IMR-90 (cell line): ENCODE measurements around the gene MSLN. TPM values are rescaled to one million over a fixed set of nuclear protein-coding genes. Genes with fewer than 3 reads are reported as not detected.

ENCODE experiments used
- ATAC-seq: fragments of 200-7000 bp; cut with Tn5 transposase; 2 replicates; pipeline ENCODE4 v1.9.1; 2020; ENCODE audit warnings: low read depth, mild to moderate bottlenecking, moderate library complexity
- BruUV-seq: library from RNA; stranded (reverse); fragments of 400-500 nt; replicated peaks from 2 replicates; lab custom pipeline; 2021; lab: Mats Ljungman, UMichigan
- CTCF ChIA-PET: fragments of 300-600 bp; formaldehyde crosslinking; extraction: SDS; loops from one replicate; lab custom pipeline; 2021; ENCODE audit warnings: antibody characterized with exemption; lab: Yijun Ruan, JAX
- POLR2A ChIA-PET: fragments of 300-600 bp; sonication (Branson Sonifier 250); formaldehyde crosslinking; loops from one replicate; lab custom pipeline; 2022; ENCODE audit warnings: antibody characterized with exemption; ENCODE audit not compliant: unreplicated experiment; lab: Charles Lee
- DNase-seq: peaks from one replicate; pipeline ENCODE4 v3.0.0; 2013
- H2AFZ ChIP-seq: replicated peaks from 2 replicates; pipeline ENCODE3; 2013; ENCODE audit warnings: low read length, mild to moderate bottlenecking; ENCODE audit not compliant: poor library complexity
- H2AK5ac ChIP-seq: 2 replicates; pipeline ENCODE4 v1.6.1; 2013; ENCODE audit warnings: low read depth, low read length, inconsistent platforms
- H2AK9ac ChIP-seq: replicated peaks from 2 replicates; pipeline ENCODE3; 2013; ENCODE audit warnings: mild to moderate bottlenecking, low read depth, low read length, moderate library complexity; ENCODE audit not compliant: poor library complexity
- H2BK120ac ChIP-seq: 2 replicates; pipeline ENCODE4 v1.6.1; 2013; ENCODE audit warnings: low read depth, low read length, inconsistent platforms
- H2BK15ac ChIP-seq: 3 replicates; pipeline ENCODE4 v1.6.1; 2013; ENCODE audit warnings: low read depth, low read length, inconsistent platforms
- H2BK20ac ChIP-seq: 2 replicates; pipeline ENCODE4 v1.6.1; 2013; ENCODE audit warnings: low read depth, mild to moderate bottlenecking, inconsistent platforms, low read length, moderate library complexity
- H2BK5ac ChIP-seq: 2 replicates; pipeline ENCODE4 v1.6.1; 2013; ENCODE audit warnings: mild to moderate bottlenecking, low read depth, low read length, inconsistent platforms; ENCODE audit not compliant: poor library complexity, severe bottlenecking
- H3K14ac ChIP-seq: replicated peaks from 2 replicates; pipeline ENCODE4 v1.6.1; 2013; ENCODE audit warnings: low read depth, low read length, inconsistent platforms
- H3K18ac ChIP-seq: 2 replicates; pipeline ENCODE4 v1.6.1; 2013; ENCODE audit warnings: low read depth, low read length, control low read depth
- H3K23ac ChIP-seq: 2 replicates; pipeline ENCODE4 v1.6.1; 2013; ENCODE audit warnings: low read depth, low read length, inconsistent platforms
- H3K27ac ChIP-seq: 2 replicates; pipeline ENCODE4 v1.5.1; 2013; ENCODE audit warnings: mild to moderate bottlenecking, control low read depth, low read length; ENCODE audit not compliant: insufficient read depth
- H3K27me3 ChIP-seq: 2 replicates; pipeline ENCODE4 v1.6.1; 2013; ENCODE audit warnings: low read length; ENCODE audit not compliant: control insufficient read depth, insufficient read depth
- H3K36me3 ChIP-seq: 2 replicates; pipeline ENCODE4 v1.6.1; 2013; ENCODE audit warnings: low read length, mixed read lengths; ENCODE audit not compliant: control insufficient read depth, insufficient read depth
- H3K4ac ChIP-seq: 2 replicates; pipeline ENCODE4 v1.6.1; 2013; ENCODE audit warnings: low read depth, low read length, inconsistent platforms
- H3K4me1 ChIP-seq: 2 replicates; pipeline ENCODE4 v1.6.1; 2013; ENCODE audit warnings: low read length, mixed read lengths; ENCODE audit not compliant: control insufficient read depth, insufficient read depth
- H3K4me2 ChIP-seq: 2 replicates; pipeline ENCODE4 v1.6.1; 2013; ENCODE audit warnings: low read depth, mild to moderate bottlenecking, control low read depth, low read length, moderate library complexity
- H3K4me3 ChIP-seq: 2 replicates; pipeline ENCODE4 v1.5.1; 2013; ENCODE audit warnings: low read depth, mild to moderate bottlenecking, control low read depth, low read length, moderate library complexity; ENCODE audit not compliant: insufficient read depth
- H3K56ac ChIP-seq: 2 replicates; pipeline ENCODE4 v1.6.1; 2013; ENCODE audit warnings: low read length, inconsistent platforms; ENCODE audit not compliant: insufficient read depth; ENCODE audit errors: extremely low read depth
- H3K79me1 ChIP-seq, 2 experiments: 2 replicates each; pipeline ENCODE4 v1.6.1; 2013; ENCODE audit warnings: low read length in 2 of 2, inconsistent platforms in 1 of 2, low read depth in 1 of 2
- H3K9ac ChIP-seq: 2 replicates; pipeline ENCODE4 v1.6.1; 2013; ENCODE audit warnings: low read depth, low read length, control low read depth
- H3K9me1 ChIP-seq: 2 replicates; pipeline ENCODE4 v1.6.1; 2013; ENCODE audit warnings: low read length, inconsistent platforms; ENCODE audit not compliant: insufficient read depth
- H3K9me3 ChIP-seq: 2 replicates; pipeline ENCODE4 v1.6.1; 2013; ENCODE audit warnings: low read length; ENCODE audit not compliant: control insufficient read depth, insufficient read depth
- H4K20me1 ChIP-seq: 2 replicates; pipeline ENCODE4 v1.6.1; 2013; ENCODE audit warnings: low read length, inconsistent platforms; ENCODE audit not compliant: insufficient read depth
- H4K5ac ChIP-seq: 2 replicates; pipeline ENCODE4 v1.6.1; 2013; ENCODE audit warnings: mild to moderate bottlenecking, low read depth, low read length, control low read depth
- H4K8ac ChIP-seq, 2 experiments: 2 replicates each; pipeline ENCODE4 v1.6.1; 2013; ENCODE audit warnings: low read depth in 2 of 2, low read length in 2 of 2, control low read depth in 1 of 2, inconsistent platforms in 1 of 2
- H4K91ac ChIP-seq: 2 replicates; pipeline ENCODE4 v1.6.1; 2013; ENCODE audit warnings: low read depth, low read length, inconsistent platforms; ENCODE audit not compliant: insufficient read depth
- BHLHE40 ChIP-seq: fragments of 150-350 bp; IDR thresholded peaks from 2 replicates; pipeline ENCODE4 v1.6.1; 2016; ENCODE audit warnings: mild to moderate bottlenecking, low read depth, low read length
- CEBPB ChIP-seq: IDR thresholded peaks from 2 replicates; pipeline ENCODE4 v1.6.1; 2012; ENCODE audit warnings: low read depth, low read length, improper control_type of control experiment
- CHD1 ChIP-seq: IDR thresholded peaks from 2 replicates; pipeline ENCODE4 v1.6.1; 2012; ENCODE audit warnings: low read depth, low read length, improper control_type of control experiment
- CTCF ChIP-seq: conservative IDR thresholded peaks from 2 replicates; pipeline ENCODE4 v1.5.1; 2012; ENCODE audit warnings: mild to moderate bottlenecking, low read depth, low read length, improper control_type of control experiment
- ELK1 ChIP-seq: fragments of 150-350 bp; IDR thresholded peaks from 2 replicates; pipeline ENCODE4 v1.6.1; 2016; ENCODE audit warnings: low read depth, mild to moderate bottlenecking, low read length, moderate library complexity, borderline replicate concordance
- FOS ChIP-seq: fragments of 150-350 bp; IDR thresholded peaks from 2 replicates; pipeline ENCODE4 v1.6.1; 2016; ENCODE audit warnings: low read depth, low read length
- MAFK ChIP-seq: IDR thresholded peaks from 2 replicates; pipeline ENCODE4 v1.6.1; 2012; ENCODE audit warnings: low read depth, low read length, improper control_type of control experiment
- MAZ ChIP-seq: IDR thresholded peaks from 2 replicates; pipeline ENCODE4 v1.6.1; 2012; ENCODE audit warnings: low read depth, mild to moderate bottlenecking, low read length, improper control_type of control experiment, moderate library complexity, borderline replicate concordance
- MXI1 ChIP-seq: IDR thresholded peaks from 2 replicates; pipeline ENCODE4 v1.6.1; 2012; ENCODE audit warnings: low read depth, mild to moderate bottlenecking, low read length, moderate library complexity, borderline replicate concordance
- NFE2L2 ChIP-seq: fragments of 150-350 bp; IDR thresholded peaks from 2 replicates; pipeline ENCODE4 v1.6.1; 2016; ENCODE audit warnings: low read depth, mild to moderate bottlenecking, low read length
- POLR2A ChIP-seq: IDR thresholded peaks from 2 replicates; pipeline ENCODE4 v1.6.1; 2012; ENCODE audit warnings: mild to moderate bottlenecking, low read depth, low read length
- RAD21 ChIP-seq: IDR thresholded peaks from 2 replicates; pipeline ENCODE4 v1.6.1; 2012; ENCODE audit warnings: low read length, improper control_type of control experiment
- RCOR1 ChIP-seq: IDR thresholded peaks from 2 replicates; pipeline ENCODE4 v1.6.1; 2012; ENCODE audit warnings: mild to moderate bottlenecking, low read length, improper control_type of control experiment; ENCODE audit not compliant: insufficient replicate concordance
- RFX5 ChIP-seq: IDR thresholded peaks from 2 replicates; pipeline ENCODE4 v1.8.0; 2012; ENCODE audit warnings: low read depth, mild to moderate bottlenecking, low read length, moderate library complexity
- SMC3 ChIP-seq: fragments of 150-350 bp; IDR thresholded peaks from 2 replicates; pipeline ENCODE4 v1.6.1; 2016; ENCODE audit warnings: low read depth, mild to moderate bottlenecking, antibody characterized with exemption, low read length, moderate library complexity
- USF2 ChIP-seq: fragments of 150-350 bp; IDR thresholded peaks from 2 replicates; pipeline ENCODE4 v1.6.1; 2017; ENCODE audit warnings: mild to moderate bottlenecking, antibody characterized with exemption, low read length, low read depth
- WGBS, 2 experiments: methylation state at CpG; one replicate each; pipeline versions ENCODE4 v1.1.5 to v1.1.7; 2013; ENCODE audit warnings: missing lambda C conversion rate in 2 of 2; ENCODE audit not compliant: insufficient read length in 1 of 2; ENCODE audit errors: extremely low coverage in 2 of 2; 5-methylcytosine and 5-hydroxymethylcytosine counted together
- dilution Hi-C: fragments of 300-500 bp; cut with HindIII; formaldehyde crosslinking; loops from one replicate; pipeline ENCODE4 v1.14.3; 2018; ENCODE audit warnings: low sequenced_read_pairs; ENCODE audit not compliant: unreplicated experiment
- in situ Hi-C: fragments of 300-500 bp; cut with MboI; formaldehyde crosslinking; loops from 3 replicates; pipeline ENCODE4 v1.14.3; 2019; ENCODE audit warnings: low sequenced_read_pairs, inconsistent platforms, mixed read lengths
- intact Hi-C: fragments of 100-400 bp; cut with micrococcal nuclease; formaldehyde crosslinking; loops from 2 replicates; pipeline ENCODE4 v1.10.0; 2022
- polyA plus RNA-seq, 3 experiments: library from polyadenylated mRNA; depleted of rRNA; stranded (reverse); fragments of >200 nt; gene quantifications; 2 replicates each; pipeline ENCODE4 v1.2.3, GENCODE V29; 2012; ENCODE audit warnings: low replicate concordance in 1 of 3
- total RNA-seq: library from RNA; depleted of rRNA; stranded (reverse); fragments of >200 nt; gene quantifications from 2 replicates; pipeline ENCODE4 v1.2.3, GENCODE V29; 2012

Gene MSLN
- total and polyA plus RNA-seq, 2 of the 4 experiments (the other 2 are of a cell fraction), result 0.14 TPM; not detected in 1

- Histone ChIP-seq H4K20me1 (no peaks in the 10 kb centered on the region), H3K36me3 (peaks cover 3% of the 10 kb centered on the region; the same call in 1 of the 2 replicates), H3K23ac (no peak overlapping the region), H3K56ac (no peak overlapping the region), H2BK120ac (no peak overlapping the region), H2AK9ac (no peak overlapping the region), H3K27ac (no peak overlapping the region), H3K4me2 (no peak overlapping the region), H2AFZ (no peak overlapping the region), H3K9ac (no peak overlapping the region), H3K9me1 (no peaks in the 10 kb centered on the region), H3K79me1 (no peaks in the 10 kb centered on the region), H3K4me3 (no peak overlapping the region), H3K18ac (no peak overlapping the region), H2BK5ac (no peak overlapping the region), H3K4ac (no peak overlapping the region), H4K8ac (no peak overlapping the region), H3K4me1 (no peaks in the 10 kb centered on the region), H2AK5ac (no peak overlapping the region), H3K9me3 (no peaks in the 10 kb centered on the region), H3K27me3 (peaks cover 20% of the 10 kb centered on the region), H4K91ac (no peak overlapping the region), H2BK20ac (no peak overlapping the region), H3K14ac (no peak overlapping the region), H2BK15ac (no peak overlapping the region), H4K5ac (no peak overlapping the region)
- intact Hi-C loops (no loop called here), dilution Hi-C loops (no loop called here), in situ Hi-C loops (no loop called here)
- DNase-seq (no peak), ATAC-seq (no peak)
- no peak for TF ChIP-seq CHD1
- TF ChIP-seq RAD21, result no peak
- no peak for TF ChIP-seq MAZ
- no peak for TF ChIP-seq MAFK
- TF ChIP-seq NFE2L2, result no peak
- TF ChIP-seq CTCF, result no peak
- TF ChIP-seq USF2, result no peak
- no peak for TF ChIP-seq FOS
- TF ChIP-seq RCOR1, result no peak
- no peak for TF ChIP-seq ELK1
- TF ChIP-seq BHLHE40, result no peak
- no peak for TF ChIP-seq POLR2A
- no peak for TF ChIP-seq CEBPB
- TF ChIP-seq MXI1, result no peak
- no peak for TF ChIP-seq SMC3
- no peak for TF ChIP-seq RFX5
- ChIA-PET CTCF (no interaction called here), POLR2A (no interaction called here)
- no TSS peak for BruUV-seq
- 100% methylated on average over 1 of the region's 2 CpGs; no CpG with 5 or more reads in 1 of the 2 experiments for WGBS, 2 experiments
These were observed 36.5 kb downstream of the MSLN start for GRCh38 chr16:797120-797420.
